K562 (cell line): Measurements from ENCODE around the gene MICU2. TPM values are rescaled to one million over a fixed set of nuclear protein-coding genes. Genes with fewer than 3 reads are reported as not detected.

Source experiments
- ATAC-seq: fragments of 200-7000 bp; cut with Tn5 transposase; 3 replicates; pipeline ENCODE4 v1.9.1; 2020; ENCODE audit warnings: moderate library complexity
- BruUV-seq: library from RNA; stranded (reverse); fragments of 400-500 nt; replicated peaks from 2 replicates; lab custom pipeline; 2021; lab: Mats Ljungman, UMichigan
- CTCF ChIA-PET: fragments of 300-600 bp; formaldehyde crosslinking; extraction: SDS; loops from one replicate; lab custom pipeline; 2021; ENCODE audit warnings: low intra/inter-chr PET ratio; lab: Yijun Ruan, JAX
- POLR2A ChIA-PET: fragments of 300-600, 350-650 bp; sonication (Branson Sonifier 250); formaldehyde crosslinking; extraction: SDS; loops from one replicate; lab custom pipeline; 2021; ENCODE audit warnings: antibody characterized with exemption, inconsistent platforms; lab: Yijun Ruan, JAX
- DNase-seq, 4 experiments: peaks; one replicate each; pipeline versions ENCODE4 v3.0.0 to v3.0.0-alpha.2; 2011 to 2018; ENCODE audit warnings: low spot score in 3 of 4, mixed read lengths in 3 of 4; ENCODE audit errors: extremely low read depth in 1 of 4
- FAIRE-seq: peaks from 2 replicates; lab custom pipeline; 2011; peaks lifted over from hg19 to GRCh38; lab: Jason Lieb, UNC
- H2AFZ ChIP-seq: 2 replicates; pipeline ENCODE4 v1.6.0; 2011; ENCODE audit warnings: low read depth, low read length, control low read depth, inconsistent platforms
- H3K27ac ChIP-seq: fragments of 200-600 bp; 3 replicates; pipeline ENCODE4 v1.8.0; 2011; ENCODE audit warnings: low read depth, mild to moderate bottlenecking, control low read depth, inconsistent platforms, low read length, moderate library complexity, mixed read lengths; ENCODE audit errors: extremely low read depth
- H3K27me3 ChIP-seq, 2 experiments: fragments of 300-600 bp in 1 of 2; 2 replicates in 1 of 2; 3 replicates in 1 of 2; pipeline versions ENCODE4 v1.6.0 to v1.8.0; 2011; ENCODE audit warnings: inconsistent platforms in 2 of 2, low read length in 2 of 2, mild to moderate bottlenecking in 1 of 2, mixed read lengths in 1 of 2, moderate library complexity in 1 of 2; ENCODE audit not compliant: control insufficient read depth in 2 of 2, insufficient read depth in 2 of 2
- H3K36me3 ChIP-seq: fragments of 300-600 bp; 3 replicates; pipeline ENCODE4 v1.8.0; 2011; ENCODE audit warnings: mild to moderate bottlenecking, low read length, inconsistent platforms; ENCODE audit not compliant: control insufficient read depth, insufficient read depth
- H3K4me1 ChIP-seq, 2 experiments: fragments of 200-600 bp in 1 of 2; replicated peaks in 1 of 2; 2 replicates in 1 of 2; 3 replicates in 1 of 2; pipeline versions ENCODE4 v1.5.1 to v1.8.0; 2011; ENCODE audit warnings: inconsistent platforms in 2 of 2, low read length in 2 of 2, mild to moderate bottlenecking in 1 of 2, mixed read lengths in 1 of 2, moderate library complexity in 1 of 2; ENCODE audit not compliant: control insufficient read depth in 2 of 2, insufficient read depth in 2 of 2
- H3K4me2 ChIP-seq: 2 replicates; pipeline ENCODE4 v1.6.1; 2011; ENCODE audit warnings: low read length, control low read depth, inconsistent platforms, mixed read lengths; ENCODE audit not compliant: insufficient read depth
- H3K4me3 ChIP-seq: fragments of 200-600 bp; sonication (generic), shearing (Covaris generic); 2 replicates; pipeline ENCODE4 v1.5.1; 2016; ENCODE audit warnings: control low read depth, inconsistent platforms
- H3K79me2 ChIP-seq: fragments of 200-600 bp; 3 replicates; pipeline ENCODE4 v1.8.0; 2011; ENCODE audit warnings: low read length, inconsistent platforms; ENCODE audit not compliant: control insufficient read depth, insufficient read depth
- H3K9ac ChIP-seq, 2 experiments: 2 replicates each; pipeline versions ENCODE4 v1.6.0 to v1.6.1; 2011; ENCODE audit warnings: low read depth in 2 of 2, low read length in 2 of 2, control low read depth in 1 of 2, inconsistent platforms in 1 of 2, mild to moderate bottlenecking in 1 of 2, mixed read lengths in 1 of 2; ENCODE audit not compliant: insufficient read depth in 1 of 2
- H3K9me1 ChIP-seq: one replicate; pipeline ENCODE4 v1.6.0; 2011; ENCODE audit warnings: inconsistent platforms, mild to moderate bottlenecking, low read length, moderate library complexity; ENCODE audit not compliant: control insufficient read depth, insufficient read depth
- H3K9me3 ChIP-seq: replicated peaks from 2 replicates; pipeline ENCODE4 v1.5.1; 2011; ENCODE audit warnings: low read depth, low read length, inconsistent platforms; ENCODE audit not compliant: control insufficient read depth, insufficient read depth
- H4K20me1 ChIP-seq: replicated peaks from 2 replicates; pipeline ENCODE4 v1.6.1; 2011; ENCODE audit warnings: low read length, inconsistent platforms, mixed read lengths; ENCODE audit not compliant: control insufficient read depth, insufficient read depth
- ARID3A ChIP-seq: IDR thresholded peaks from 2 replicates; pipeline ENCODE4 v1.6.1; 2012; ENCODE audit warnings: low read depth, low read length, improper control_type of control experiment, borderline replicate concordance
- CTCF ChIP-seq, 3 experiments: IDR thresholded peaks in 2 of 3; conservative IDR thresholded peaks in 1 of 3; 2 replicates each; pipeline ENCODE4 v1.5.1; 2011 to 2012; ENCODE audit warnings: low read length in 3 of 3, mild to moderate bottlenecking in 3 of 3, control low read depth in 2 of 3, improper control_type of control experiment in 1 of 3, inconsistent platforms in 1 of 3, low read depth in 1 of 3, mixed read lengths in 1 of 3, moderate library complexity in 1 of 3; ENCODE audit not compliant: insufficient read depth in 2 of 3
- RAD21 ChIP-seq, 2 experiments: fragments of 250-450 bp in 1 of 2; fragments of 450-650 bp in 1 of 2; sonication (Bioruptor Pico) in 1 of 2; formaldehyde crosslinking in 1 of 2; IDR thresholded peaks in 1 of 2; conservative IDR thresholded peaks in 1 of 2; 2 replicates each; pipeline versions ENCODE4 v1.4.0 to v1.8.0; 2020 to 2022; ENCODE audit warnings: mild to moderate bottlenecking in 2 of 2, moderate library complexity in 1 of 2
- SRSF3 ChIP-seq: fragments of 200-400 bp; formaldehyde crosslinking; IDR thresholded peaks from 2 replicates; pipeline ENCODE4 v1.6.1; 2016; ENCODE audit warnings: mild to moderate bottlenecking, low read length, moderate library complexity; ENCODE audit not compliant: insufficient read depth
- WGBS: fragments of 100-300 bp; shearing (Covaris generic); methylation state at CpG from one replicate; pipeline ENCODE4 v1.1.6; 2016; ENCODE audit warnings: low coverage, mixed read lengths; ENCODE audit not compliant: insufficient coverage; ENCODE audit errors: missing lambda C conversion rate; 5-methylcytosine and 5-hydroxymethylcytosine counted together
- in situ Hi-C: fragments of 300-500 bp; cut with MboI; formaldehyde crosslinking; loops from 4 replicates; pipeline ENCODE4 v1.15.0; 2018; ENCODE audit warnings: inconsistent platforms, mixed read lengths
- intact Hi-C: fragments of 100-400 bp; cut with micrococcal nuclease; formaldehyde crosslinking; loops from 2 replicates; pipeline ENCODE4 v1.14.2; 2022
- polyA plus RNA-seq, 8 experiments: library from polyadenylated mRNA; depleted of rRNA in 4 of 8; stranded (reverse) in 5 of 8; unstranded in 3 of 8; fragments of >200 nt; fragmentation: Nextera tagmentation in 2 of 8; fragmentation: Illumina TruSeq in 1 of 8; extraction: Ambion mirVana in 2 of 8; extraction: Trizol in 1 of 8; gene quantifications; 2 replicates each; pipeline versions ENCODE4 v1.2.1 to v1.2.3, GENCODE V29; 2011 to 2014; ENCODE audit warnings: inconsistent platforms in 1 of 8, missing spikeins in 1 of 8
- total RNA-seq, 7 experiments: library from RNA; depleted of rRNA in 6 of 7; stranded (reverse); fragments of >200 nt in 6 of 7; fragmentation: Illumina TruSeq in 2 of 7; extraction: Trizol in 2 of 7; gene quantifications; 2 replicates each; pipeline versions ENCODE4 v1.2.1 to v1.2.3, GENCODE V29; 2011 to 2021; ENCODE audit warnings: low replicate concordance in 1 of 7

The MICU2 gene
- total and polyA plus RNA-seq, 9 of the 15 experiments (the other 6 are each of a cell fraction or from before 2014, with no cell fraction given) = 9.1 to 41.8 (median 33.4) TPM

- no peak overlapping the region for H3K9ac ChIP-seq
- BruUV-seq = no TSS peak
- no peaks in the 10 kb centered on the region for H4K20me1 ChIP-seq
- no peaks in the 10 kb centered on the region for H3K27me3 ChIP-seq
- H3K4me2 ChIP-seq = no peak overlapping the region
- no peak overlapping the region for H3K4me3 ChIP-seq
- FAIRE-seq (peak; percentile 72), ATAC-seq (peak; percentile 72), DNase-seq (peak; percentile 9 to 29 (median 16))
- ChIA-PET POLR2A (interaction anchor here (2.1 kb wide), 1 partner anchor 10 kb away, joined by 10 read pairs; no protein-coding TSS in a partner anchor), CTCF (no interaction called here)
- no peaks in the 10 kb centered on the region for H3K9me3 ChIP-seq
- H3K4me1 ChIP-seq = no peaks in the 10 kb centered on the region; a peak in 2 of 5 replicates
- H3K79me2 ChIP-seq = no peaks in the 10 kb centered on the region; the same call in 2 of the 3 replicates
- intact Hi-C loops = no loop called here
- peak; percentile 38 to 46 (median 42); a peak in 4 of 6 replicates for TF ChIP-seq CTCF (IDR thresholded peaks at IDR 0.05 in 2 of 3, conservative IDR thresholded peaks at IDR 0.05 in 1 of 3; ENCODE audit: insufficient read depth in 2 of 3, low read depth in 1 of 3, low read length in 3 of 3)
- peak; percentile 16 to 19; a peak in 1 of 4 replicates for TF ChIP-seq RAD21 (CRISPR knock-in tag; conservative IDR thresholded peaks at IDR 0.05 in 1 of 2, IDR thresholded peaks at IDR 0.05 in 1 of 2)
- no peak for TF ChIP-seq SRSF3
- peak; percentile 16; the same call in 1 of the 2 replicates for TF ChIP-seq ARID3A
- in situ Hi-C loops = no loop called here
- peaks cover 7% of the 10 kb centered on the region; the same call in 1 of the 3 replicates for H3K36me3 ChIP-seq
- no peak overlapping the region for H3K27ac ChIP-seq
- no peak overlapping the region for H2AFZ ChIP-seq
- 13% methylated on average over 2 of the region's 2 CpGs for WGBS
- no peaks in the 10 kb centered on the region for H3K9me1 ChIP-seq
These were observed 46.0 kb downstream of the MICU2 start for GRCh38 chr13:21557995-21558394.
